ENCODE data around the gene ERICH6B.

Gene ERICH6B

DNA sequence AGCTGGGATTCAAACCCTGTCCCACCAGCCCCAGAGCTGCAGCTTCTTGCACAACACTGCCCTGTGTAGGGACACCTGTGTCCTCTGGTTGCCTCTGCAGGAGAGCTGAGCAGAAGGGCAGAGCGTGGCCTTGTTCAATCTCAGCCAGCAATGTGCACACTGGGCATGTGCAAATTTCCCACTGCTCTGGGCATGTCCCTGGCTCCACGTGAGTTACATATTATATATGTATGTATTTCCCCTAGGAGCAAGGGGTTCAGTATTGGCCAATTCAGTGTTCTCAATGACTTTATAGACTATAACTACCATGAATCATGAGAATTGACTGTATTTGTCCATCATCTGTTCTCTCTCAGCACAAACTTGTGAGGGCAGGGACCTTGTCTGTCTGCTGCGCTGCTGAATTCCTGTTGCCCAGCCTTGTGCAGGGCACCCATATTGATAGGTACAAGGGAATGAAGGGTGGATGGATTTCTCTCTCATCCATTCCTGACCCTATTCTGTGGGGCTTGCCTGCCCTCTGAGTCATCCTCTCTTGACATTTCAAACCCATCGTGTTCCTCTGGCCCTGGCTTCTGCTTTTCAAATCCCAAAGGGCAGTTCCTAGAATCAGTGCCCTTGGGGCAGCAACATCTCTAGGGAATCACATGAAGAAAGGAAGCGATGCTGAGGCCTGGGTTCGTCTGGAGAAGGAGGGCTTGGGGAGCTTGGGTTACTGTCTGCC is 69.7 kb downstream of the ERICH6B start:
- no peaks in the 10 kb centered on the region for H3K36me3 ChIP-seq (ENCODE audit: control insufficient read depth, insufficient read depth, low read length)
- H3K4me3 ChIP-seq (ENCODE audit: insufficient read depth, low read depth, low read length, poor library complexity, severe bottlenecking) = no peak overlapping the region
- H3K27ac ChIP-seq (ENCODE audit: insufficient read depth, low read length, poor library complexity, severe bottlenecking) = no peak overlapping the region
- H3K27me3 ChIP-seq (replicated peaks; ENCODE audit: control insufficient read depth, insufficient read depth, low read length, poor library complexity, severe bottlenecking) = no peaks in the 10 kb centered on the region
- DNase-seq = no peak
- H3K9me3 ChIP-seq (ENCODE audit: control insufficient read depth, low read length) = no peaks in the 10 kb centered on the region
- H3K4me1 ChIP-seq (ENCODE audit: control insufficient read depth, insufficient read depth, low read length, poor library complexity, severe bottlenecking) = no peaks in the 10 kb centered on the region

DNA sequence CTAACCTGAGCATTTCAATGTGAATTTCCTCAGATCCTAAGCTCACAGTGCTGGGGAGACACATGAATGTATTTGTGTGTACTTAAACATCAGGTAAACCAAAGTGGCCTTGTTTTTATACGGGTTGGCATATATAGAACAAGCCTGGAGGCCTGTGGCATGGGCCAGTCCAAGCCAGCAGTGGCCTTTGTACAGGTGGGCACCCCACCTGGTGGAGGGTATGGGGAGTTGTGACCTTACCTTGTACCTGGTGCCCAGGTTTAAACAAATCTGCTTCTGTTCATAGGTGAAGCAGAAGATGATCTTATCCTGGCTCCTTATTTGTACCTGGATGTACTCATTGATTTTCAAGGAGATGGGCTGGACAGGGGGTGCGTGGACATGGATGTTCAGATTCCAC is 71.0 kb downstream of the ERICH6B start:
- H3K4me1 ChIP-seq (ENCODE audit: control insufficient read depth, insufficient read depth, low read length, poor library complexity, severe bottlenecking) = no peaks in the 10 kb centered on the region
- H3K27me3 ChIP-seq (replicated peaks; ENCODE audit: control insufficient read depth, insufficient read depth, low read length, poor library complexity, severe bottlenecking) = no peaks in the 10 kb centered on the region
- H3K4me3 ChIP-seq (ENCODE audit: insufficient read depth, low read depth, low read length, poor library complexity, severe bottlenecking) = no peak overlapping the region
- no peak overlapping the region for H3K27ac ChIP-seq (ENCODE audit: insufficient read depth, low read length, poor library complexity, severe bottlenecking)
- no peak for DNase-seq
- H3K36me3 ChIP-seq (ENCODE audit: control insufficient read depth, insufficient read depth, low read length) = no peaks in the 10 kb centered on the region
- H3K9me3 ChIP-seq (ENCODE audit: control insufficient read depth, low read length) = no peaks in the 10 kb centered on the region

DNA sequence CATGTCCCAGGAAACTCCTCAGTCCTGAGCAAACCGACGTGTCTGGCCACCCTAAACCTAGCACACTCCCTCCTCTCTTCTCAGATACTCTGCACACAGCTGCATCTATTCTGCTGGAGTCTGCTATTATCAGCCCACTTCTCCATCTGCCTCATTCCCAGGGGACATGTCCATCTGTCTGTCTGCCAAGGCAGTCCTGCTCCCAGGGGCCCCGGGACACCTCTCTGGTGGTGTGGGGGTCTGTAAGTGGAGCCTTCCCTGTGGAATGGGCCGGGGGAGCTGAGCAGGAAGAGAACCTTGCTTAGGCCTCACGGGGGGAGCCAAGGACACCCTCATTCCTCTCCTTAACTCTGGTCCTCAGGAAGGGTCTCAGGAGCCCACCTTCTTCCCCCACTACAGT is 72.7 kb downstream of the ERICH6B start:
- DNase-seq = no peak
- H3K27ac ChIP-seq (ENCODE audit: insufficient read depth, low read length, poor library complexity, severe bottlenecking) = no peak overlapping the region
- no peaks in the 10 kb centered on the region for H3K9me3 ChIP-seq (ENCODE audit: control insufficient read depth, low read length)
- no peaks in the 10 kb centered on the region for H3K27me3 ChIP-seq (replicated peaks; ENCODE audit: control insufficient read depth, insufficient read depth, low read length, poor library complexity, severe bottlenecking)
- H3K4me1 ChIP-seq (ENCODE audit: control insufficient read depth, insufficient read depth, low read length, poor library complexity, severe bottlenecking) = no peaks in the 10 kb centered on the region
- no peak overlapping the region for H3K4me3 ChIP-seq (ENCODE audit: insufficient read depth, low read depth, low read length, poor library complexity, severe bottlenecking)
- no peaks in the 10 kb centered on the region for H3K36me3 ChIP-seq (ENCODE audit: control insufficient read depth, insufficient read depth, low read length)

DNA sequence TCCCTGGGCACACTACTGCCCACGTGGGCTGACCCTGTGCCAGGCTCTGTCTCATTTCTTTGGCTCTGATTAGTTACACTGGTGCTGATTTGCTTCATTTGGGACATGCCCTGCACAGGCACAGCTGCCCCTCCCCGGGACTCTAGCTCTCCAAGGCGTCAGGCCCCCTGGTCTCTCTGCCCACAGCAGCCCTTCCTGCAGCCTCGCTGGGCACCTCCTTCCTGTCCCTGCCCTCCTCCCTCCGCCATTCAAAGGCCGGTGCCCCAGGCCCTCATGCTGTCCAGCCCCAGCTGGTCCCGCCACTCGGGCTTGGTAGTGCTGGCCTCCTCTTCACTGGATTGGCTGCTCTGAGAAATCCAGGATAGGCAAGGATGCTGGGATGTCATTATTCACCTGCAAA is 73.1 kb downstream of the ERICH6B start:
- H3K9me3 ChIP-seq (ENCODE audit: control insufficient read depth, low read length) = no peaks in the 10 kb centered on the region
- no peaks in the 10 kb centered on the region for H3K4me1 ChIP-seq (ENCODE audit: control insufficient read depth, insufficient read depth, low read length, poor library complexity, severe bottlenecking)
- H3K4me3 ChIP-seq (ENCODE audit: insufficient read depth, low read depth, low read length, poor library complexity, severe bottlenecking) = no peak overlapping the region
- no peaks in the 10 kb centered on the region for H3K36me3 ChIP-seq (ENCODE audit: control insufficient read depth, insufficient read depth, low read length)
- no peaks in the 10 kb centered on the region for H3K27me3 ChIP-seq (replicated peaks; ENCODE audit: control insufficient read depth, insufficient read depth, low read length, poor library complexity, severe bottlenecking)
- no peak for DNase-seq
- H3K27ac ChIP-seq (ENCODE audit: insufficient read depth, low read length, poor library complexity, severe bottlenecking) = no peak overlapping the region

DNA sequence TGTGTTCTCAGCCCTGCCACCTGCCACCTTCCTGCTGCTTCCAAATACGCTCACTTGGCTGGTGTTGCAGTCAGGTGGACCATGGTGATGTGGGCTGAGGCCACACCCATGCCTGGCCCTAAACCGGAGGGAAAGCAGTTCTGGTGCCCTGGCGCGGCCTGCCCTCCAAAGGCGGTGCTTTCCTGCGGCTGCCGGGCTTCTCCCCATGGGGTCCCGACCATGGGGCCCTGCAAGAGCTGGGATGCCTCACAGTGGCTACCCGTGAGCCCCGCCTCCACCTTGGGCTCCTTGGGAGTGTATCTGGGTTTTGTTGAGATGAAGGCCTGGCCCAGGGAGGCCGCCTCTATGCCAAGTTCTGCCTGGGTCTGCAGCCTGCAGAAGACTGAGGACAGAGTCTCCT is 73.7 kb downstream of the ERICH6B start:
- DNase-seq = no peak
- H3K4me3 ChIP-seq (ENCODE audit: insufficient read depth, low read depth, low read length, poor library complexity, severe bottlenecking) = no peak overlapping the region

DNA sequence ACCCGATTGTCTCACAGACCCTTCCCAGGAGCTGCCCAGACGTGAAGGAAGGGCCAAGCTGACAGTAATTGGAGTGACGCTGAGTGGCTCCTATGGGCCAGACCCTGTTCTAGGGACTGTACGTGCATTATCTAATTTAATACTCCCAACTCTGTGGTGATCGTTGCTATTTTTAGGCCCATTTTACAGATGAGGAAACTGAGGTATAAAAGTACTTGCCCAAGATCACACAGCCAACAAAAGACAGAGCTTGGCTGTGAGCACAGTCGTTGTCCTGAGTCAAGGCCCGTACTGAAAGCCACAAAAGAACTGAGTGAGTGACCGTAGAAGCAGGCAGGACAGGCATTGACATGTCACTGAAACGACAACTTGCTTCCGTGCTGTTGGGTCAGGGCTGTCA is 74.7 kb downstream of the ERICH6B start:
- DNase-seq = no peak
- Histone ChIP-seq H3K27ac (ENCODE audit: insufficient read depth, low read length, poor library complexity, severe bottlenecking) (no peak overlapping the region), H3K4me3 (ENCODE audit: insufficient read depth, low read depth, low read length, poor library complexity, severe bottlenecking) (no peak overlapping the region), H3K27me3 (replicated peaks; ENCODE audit: control insufficient read depth, insufficient read depth, low read length, poor library complexity, severe bottlenecking) (no peaks in the 10 kb centered on the region), H3K36me3 (ENCODE audit: control insufficient read depth, insufficient read depth, low read length) (peaks cover 1% of the 10 kb centered on the region), H3K9me3 (ENCODE audit: control insufficient read depth, low read length) (no peaks in the 10 kb centered on the region), H3K4me1 (ENCODE audit: control insufficient read depth, insufficient read depth, low read length, poor library complexity, severe bottlenecking) (no peaks in the 10 kb centered on the region)

More for the DNA sequence above, 73.7 kb downstream of the ERICH6B start:
- Histone ChIP-seq H3K27ac (ENCODE audit: insufficient read depth, low read length, poor library complexity, severe bottlenecking) (no peak overlapping the region), H3K36me3 (ENCODE audit: control insufficient read depth, insufficient read depth, low read length) (no peaks in the 10 kb centered on the region), H3K9me3 (ENCODE audit: control insufficient read depth, low read length) (no peaks in the 10 kb centered on the region), H3K4me1 (ENCODE audit: control insufficient read depth, insufficient read depth, low read length, poor library complexity, severe bottlenecking) (no peaks in the 10 kb centered on the region), H3K27me3 (replicated peaks; ENCODE audit: control insufficient read depth, insufficient read depth, low read length, poor library complexity, severe bottlenecking) (no peaks in the 10 kb centered on the region)

DNA sequence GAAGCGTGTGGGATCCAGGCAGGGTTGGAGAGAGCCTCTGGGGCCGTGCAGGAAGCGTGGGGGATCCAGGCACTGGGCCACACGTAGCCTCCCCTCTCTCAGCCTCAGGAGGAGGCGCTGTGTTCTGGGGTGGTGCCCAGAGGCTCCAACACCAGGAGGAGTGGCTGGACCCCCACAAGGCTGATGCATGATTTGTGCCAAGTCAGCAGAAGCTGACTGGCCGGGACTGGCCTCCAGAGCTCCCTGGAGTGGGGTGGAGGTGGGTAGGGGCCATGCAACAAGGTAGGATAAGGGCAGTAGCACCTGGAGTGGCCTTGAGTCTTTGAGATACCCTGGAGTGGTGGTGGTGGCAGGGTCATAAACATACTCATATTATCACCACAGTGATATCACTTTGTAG is 75.3 kb downstream of the ERICH6B start:
- no peaks in the 10 kb centered on the region for H3K27me3 ChIP-seq (replicated peaks; ENCODE audit: control insufficient read depth, insufficient read depth, low read length, poor library complexity, severe bottlenecking)
- no peaks in the 10 kb centered on the region for H3K4me1 ChIP-seq (ENCODE audit: control insufficient read depth, insufficient read depth, low read length, poor library complexity, severe bottlenecking)
- H3K4me3 ChIP-seq (ENCODE audit: insufficient read depth, low read depth, low read length, poor library complexity, severe bottlenecking) = no peak overlapping the region
- H3K9me3 ChIP-seq (ENCODE audit: control insufficient read depth, low read length) = no peaks in the 10 kb centered on the region
- no peak for DNase-seq
- peaks cover 8% of the 10 kb centered on the region for H3K36me3 ChIP-seq (ENCODE audit: control insufficient read depth, insufficient read depth, low read length)
- H3K27ac ChIP-seq (ENCODE audit: insufficient read depth, low read length, poor library complexity, severe bottlenecking) = no peak overlapping the region

DNA sequence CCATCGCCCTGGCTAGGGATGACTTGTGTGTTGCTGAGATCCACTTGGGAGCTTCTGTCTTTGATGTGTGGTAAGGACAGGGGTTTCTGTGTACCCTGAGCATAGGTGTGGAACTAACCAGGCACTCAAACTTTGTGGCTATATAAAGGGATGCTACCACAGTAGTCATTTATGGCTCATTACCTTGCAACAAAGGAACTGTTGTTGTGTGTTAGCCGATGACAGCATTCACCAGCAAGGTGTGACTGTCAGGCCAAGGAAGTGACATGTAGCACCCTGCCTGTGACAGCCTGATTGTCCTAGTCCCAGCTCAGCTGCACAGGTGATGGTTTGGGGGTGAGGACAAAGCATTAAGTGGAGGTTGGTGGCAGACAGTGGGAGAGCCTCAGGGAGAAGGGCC is 77.2 kb downstream of the ERICH6B start:
- H3K4me1 ChIP-seq (ENCODE audit: control insufficient read depth, insufficient read depth, low read length, poor library complexity, severe bottlenecking) = no peaks in the 10 kb centered on the region
- no peaks in the 10 kb centered on the region for H3K9me3 ChIP-seq (ENCODE audit: control insufficient read depth, low read length)
- no peaks in the 10 kb centered on the region for H3K27me3 ChIP-seq (replicated peaks; ENCODE audit: control insufficient read depth, insufficient read depth, low read length, poor library complexity, severe bottlenecking)
- DNase-seq = no peak
- no peak overlapping the region for H3K27ac ChIP-seq (ENCODE audit: insufficient read depth, low read length, poor library complexity, severe bottlenecking)
- H3K4me3 ChIP-seq (ENCODE audit: insufficient read depth, low read depth, low read length, poor library complexity, severe bottlenecking) = no peak overlapping the region
- peaks cover 26% of the 10 kb centered on the region for H3K36me3 ChIP-seq (ENCODE audit: control insufficient read depth, insufficient read depth, low read length)

DNA sequence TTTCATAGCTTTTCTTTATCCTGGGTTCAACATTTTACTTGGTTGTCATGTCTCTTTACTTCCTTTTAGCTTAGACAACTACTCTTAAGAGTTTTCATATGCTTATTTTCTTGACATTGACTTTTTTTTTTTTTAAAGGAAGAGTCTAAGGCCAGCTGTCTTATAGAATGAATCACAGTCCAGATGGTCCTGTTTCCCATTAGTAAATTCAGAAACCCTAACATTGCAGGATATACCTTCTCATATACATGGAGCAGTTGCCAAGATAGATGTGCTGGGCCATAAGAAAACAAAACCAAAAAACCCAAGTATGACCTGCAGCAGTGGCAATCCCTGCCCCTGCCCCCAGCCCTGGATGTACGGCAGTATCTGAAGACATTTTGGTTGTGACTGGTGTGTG is 78.0 kb downstream of the ERICH6B start:
- no peak overlapping the region for H3K4me3 ChIP-seq (ENCODE audit: insufficient read depth, low read depth, low read length, poor library complexity, severe bottlenecking)
- H3K27ac ChIP-seq (ENCODE audit: insufficient read depth, low read length, poor library complexity, severe bottlenecking) = no peak overlapping the region
- DNase-seq = no peak
- no peaks in the 10 kb centered on the region for H3K9me3 ChIP-seq (ENCODE audit: control insufficient read depth, low read length)
- H3K4me1 ChIP-seq (ENCODE audit: control insufficient read depth, insufficient read depth, low read length, poor library complexity, severe bottlenecking) = no peaks in the 10 kb centered on the region
- H3K36me3 ChIP-seq (ENCODE audit: control insufficient read depth, insufficient read depth, low read length) = peaks cover 34% of the 10 kb centered on the region
- H3K27me3 ChIP-seq (replicated peaks; ENCODE audit: control insufficient read depth, insufficient read depth, low read length, poor library complexity, severe bottlenecking) = no peaks in the 10 kb centered on the region

DNA sequence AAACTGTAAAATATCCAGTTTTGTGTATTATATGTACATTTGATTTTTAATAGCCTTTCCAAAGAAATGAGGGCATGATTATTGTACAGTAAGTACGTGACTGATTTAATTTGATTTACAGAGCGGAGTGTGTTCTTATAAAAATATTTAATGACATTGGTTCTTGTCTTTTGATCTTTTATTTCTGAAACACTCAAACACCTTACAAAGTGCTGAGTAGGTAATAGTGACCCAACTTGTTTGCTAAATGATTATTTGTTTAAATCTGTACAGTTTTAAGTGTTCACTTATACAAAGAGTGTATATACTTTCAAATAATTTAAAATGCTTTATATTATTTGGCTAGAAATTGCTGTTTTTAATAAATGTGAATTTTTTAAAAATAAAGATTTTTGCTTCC is 79.3 kb downstream of the ERICH6B start:
- Histone ChIP-seq H3K4me1 (ENCODE audit: control insufficient read depth, insufficient read depth, low read length, poor library complexity, severe bottlenecking) (no peaks in the 10 kb centered on the region), H3K27ac (ENCODE audit: insufficient read depth, low read length, poor library complexity, severe bottlenecking) (no peak overlapping the region), H3K9me3 (ENCODE audit: control insufficient read depth, low read length) (no peaks in the 10 kb centered on the region), H3K4me3 (ENCODE audit: insufficient read depth, low read depth, low read length, poor library complexity, severe bottlenecking) (no peak overlapping the region), H3K27me3 (replicated peaks; ENCODE audit: control insufficient read depth, insufficient read depth, low read length, poor library complexity, severe bottlenecking) (no peaks in the 10 kb centered on the region), H3K36me3 (ENCODE audit: control insufficient read depth, insufficient read depth, low read length) (peaks cover 43% of the 10 kb centered on the region)
- DNase-seq = no peak

All from effector memory CD4-positive, alpha-beta T cell (primary cell).